ENCODE measurements around the gene ZIC2. TPM values are rescaled to one million over a fixed set of nuclear protein-coding genes. Genes with fewer than 3 reads are reported as not detected.

ZIC2 gene
- total RNA-seq, 1 experiment from 2014 or later, result 93.0 TPM

Other genes with a start within 250 kb of the ZIC2 start
- 45.9 and 51.4 TPM in 2 replicates for gene ZIC5, start 10.0 kb upstream of the ZIC2 start, total RNA-seq (2014; rRNA removed; shearing (Covaris generic))
- gene PCCA, start 107.3 kb downstream of the ZIC2 start, total RNA-seq (2014; rRNA removed; shearing (Covaris generic)), result 23.9 and 45.8 TPM in 2 replicates

All from H7 (cell line).